HG02678 (cell line): ENCODE results near the gene GAREM2.
"Not testable (repeated sequence)": the region's sequence is repeated elsewhere in the genome, so short reads cannot be mapped to it uniquely, and the experiment has no call there.

Experiments
- ATAC-seq: cut with Tn5 transposase; IDR thresholded peaks from one replicate; pipeline ENCODE4 v1.9.1; 2021; ENCODE audit warnings: mild to moderate bottlenecking, moderate library complexity; ENCODE audit not compliant: unreplicated experiment

GAREM2 gene

DNA sequence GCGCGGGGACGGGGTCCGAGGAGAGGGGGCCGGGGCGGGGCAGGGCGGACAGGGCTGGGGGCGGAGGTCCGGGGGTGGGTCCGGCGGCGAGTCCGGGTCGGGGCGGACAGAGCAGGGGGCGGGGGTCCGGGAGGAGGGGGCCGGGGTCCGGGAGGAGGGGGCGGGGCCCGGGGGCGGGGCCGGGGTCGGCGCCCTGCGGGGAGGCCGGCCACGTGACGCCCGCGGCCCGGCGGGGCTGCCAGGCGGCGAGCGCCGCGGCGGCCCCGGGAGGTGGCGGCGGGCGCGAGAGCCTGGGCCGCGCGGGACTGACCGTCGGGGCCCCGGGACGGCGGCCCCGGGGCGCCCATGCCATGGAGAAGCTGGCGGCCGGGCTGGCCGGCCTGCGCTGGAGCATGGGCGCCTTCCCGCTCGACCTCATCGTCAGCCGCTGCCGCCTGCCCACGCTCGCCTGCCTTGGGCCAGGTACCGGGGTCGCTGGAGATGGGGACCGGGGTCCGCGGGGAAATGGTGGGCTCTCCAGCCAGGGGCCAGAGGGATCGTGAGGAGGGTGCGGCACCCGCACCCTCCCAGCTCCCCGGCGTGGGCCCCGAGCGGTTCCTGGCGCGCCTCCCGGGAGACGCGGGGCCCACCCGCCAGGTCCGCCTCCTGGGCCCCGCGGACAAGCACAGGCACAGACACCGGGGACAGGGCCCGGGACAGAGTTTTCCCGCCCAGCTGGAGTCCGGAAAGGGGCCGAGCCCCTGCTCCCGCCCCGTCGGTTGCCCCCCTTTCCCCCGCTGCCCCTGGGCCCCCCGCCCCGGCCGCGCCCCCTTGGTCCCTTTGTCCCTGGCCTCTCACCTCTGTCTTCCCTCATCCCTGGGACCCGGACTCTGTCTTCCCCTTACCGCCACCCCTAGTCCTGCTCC, at the start of gene GAREM2:
Gene GAREM2 (plus strand): TSS at position 218 of the 905 bp plus-strand sequence. CDS start 133 bp downstream, at position 351.
- no peak for ATAC-seq

DNA sequence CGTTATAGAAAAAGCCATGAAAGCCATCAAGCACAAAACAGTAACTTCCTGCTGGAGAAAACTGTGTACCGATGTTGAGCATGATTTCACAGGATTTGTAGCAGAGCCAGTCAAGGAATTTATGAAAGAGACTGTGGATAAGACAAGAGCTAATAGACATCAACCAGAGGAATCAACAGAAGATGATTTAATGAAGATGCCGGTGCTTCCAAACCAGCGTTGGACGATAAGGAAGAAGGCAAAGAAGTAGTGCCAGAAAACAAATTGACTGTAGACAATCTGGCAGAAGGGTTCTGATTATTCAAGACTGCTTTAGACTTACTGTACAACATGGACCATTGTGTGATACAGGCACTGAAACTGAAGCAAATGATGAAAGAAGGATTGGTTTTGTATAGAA, 49.5 kb upstream of the GAREM2 start:
- no peak for ATAC-seq

DNA sequence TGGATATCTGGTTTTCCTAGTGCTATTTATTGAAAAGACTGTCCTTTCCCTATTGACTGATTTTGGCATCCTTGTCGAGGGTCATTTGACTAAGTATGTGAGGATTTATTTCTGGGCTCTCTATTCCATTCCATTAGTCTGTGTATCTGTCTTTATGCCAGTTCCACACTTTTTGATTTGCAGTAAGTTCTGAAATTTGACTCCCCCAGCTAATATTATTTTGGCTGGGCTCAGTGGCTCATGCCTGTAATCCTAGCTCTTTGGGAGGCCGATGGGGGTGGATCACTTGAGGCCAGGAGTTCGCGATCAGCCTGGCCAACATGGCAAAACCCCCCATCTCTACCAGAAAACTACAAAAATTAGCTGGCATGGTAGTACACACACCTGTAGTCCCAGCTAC, 46.8 kb upstream of the GAREM2 start:
- ATAC-seq = no peak

DNA sequence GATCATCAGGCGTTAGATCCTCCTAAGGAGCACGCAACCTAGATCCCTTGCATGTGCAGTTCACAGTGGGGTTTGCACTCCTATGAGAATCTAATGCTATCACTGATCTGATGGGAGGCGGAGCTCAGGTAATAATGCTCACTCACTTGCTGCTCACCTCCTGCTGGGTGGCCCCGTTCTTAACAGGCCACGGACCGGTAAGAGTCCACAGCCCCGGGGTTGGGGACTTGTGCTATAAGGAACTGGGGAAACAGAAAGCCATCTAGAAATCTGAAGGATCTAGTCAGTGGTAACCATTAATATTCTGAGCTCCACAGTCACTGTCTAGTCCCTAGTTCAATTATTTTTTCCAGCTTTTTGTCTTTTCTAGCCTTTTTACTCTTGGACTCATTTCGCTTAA, 44.7 kb upstream of the GAREM2 start:
- ATAC-seq = no peak

DNA sequence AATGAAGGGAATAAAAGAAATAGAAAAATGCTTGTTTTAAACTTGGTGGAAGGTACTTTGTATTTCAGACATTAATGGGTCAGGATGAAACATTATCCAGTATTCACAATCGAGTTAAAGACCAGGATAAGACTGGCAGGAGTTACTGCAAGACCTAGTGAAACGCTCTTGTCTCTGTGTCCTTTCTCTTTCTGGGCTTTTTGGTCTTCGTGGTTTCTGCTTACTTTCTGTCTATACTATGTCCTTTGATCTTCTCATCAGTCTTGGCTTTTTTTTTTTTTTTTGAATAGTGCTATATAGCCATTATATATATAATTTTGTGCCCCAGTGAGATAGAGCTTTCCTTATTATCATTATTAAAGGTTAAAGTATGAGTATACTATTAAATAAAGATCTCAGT, 42.1 kb upstream of the GAREM2 start:
- no peak for ATAC-seq

DNA sequence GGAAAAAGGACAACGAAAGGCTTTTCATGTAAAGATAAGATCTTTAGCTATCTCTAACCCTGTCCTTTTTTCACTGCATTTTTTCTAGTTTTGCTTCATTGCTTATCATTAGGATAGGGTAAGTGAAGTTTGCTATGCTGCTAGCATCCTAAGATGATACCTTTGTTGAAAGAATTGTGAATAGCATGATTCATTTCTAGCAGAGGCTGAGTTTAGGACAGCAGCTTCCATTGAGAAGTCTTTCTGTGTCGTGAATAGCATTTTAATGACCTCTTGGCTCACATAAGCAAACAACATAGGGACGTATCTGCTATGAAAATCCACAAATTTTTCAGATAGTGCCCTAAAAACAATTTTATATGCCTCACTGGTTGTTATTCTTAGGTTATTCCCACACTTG, 36.4 kb upstream of the GAREM2 start:
- no peak for ATAC-seq

DNA sequence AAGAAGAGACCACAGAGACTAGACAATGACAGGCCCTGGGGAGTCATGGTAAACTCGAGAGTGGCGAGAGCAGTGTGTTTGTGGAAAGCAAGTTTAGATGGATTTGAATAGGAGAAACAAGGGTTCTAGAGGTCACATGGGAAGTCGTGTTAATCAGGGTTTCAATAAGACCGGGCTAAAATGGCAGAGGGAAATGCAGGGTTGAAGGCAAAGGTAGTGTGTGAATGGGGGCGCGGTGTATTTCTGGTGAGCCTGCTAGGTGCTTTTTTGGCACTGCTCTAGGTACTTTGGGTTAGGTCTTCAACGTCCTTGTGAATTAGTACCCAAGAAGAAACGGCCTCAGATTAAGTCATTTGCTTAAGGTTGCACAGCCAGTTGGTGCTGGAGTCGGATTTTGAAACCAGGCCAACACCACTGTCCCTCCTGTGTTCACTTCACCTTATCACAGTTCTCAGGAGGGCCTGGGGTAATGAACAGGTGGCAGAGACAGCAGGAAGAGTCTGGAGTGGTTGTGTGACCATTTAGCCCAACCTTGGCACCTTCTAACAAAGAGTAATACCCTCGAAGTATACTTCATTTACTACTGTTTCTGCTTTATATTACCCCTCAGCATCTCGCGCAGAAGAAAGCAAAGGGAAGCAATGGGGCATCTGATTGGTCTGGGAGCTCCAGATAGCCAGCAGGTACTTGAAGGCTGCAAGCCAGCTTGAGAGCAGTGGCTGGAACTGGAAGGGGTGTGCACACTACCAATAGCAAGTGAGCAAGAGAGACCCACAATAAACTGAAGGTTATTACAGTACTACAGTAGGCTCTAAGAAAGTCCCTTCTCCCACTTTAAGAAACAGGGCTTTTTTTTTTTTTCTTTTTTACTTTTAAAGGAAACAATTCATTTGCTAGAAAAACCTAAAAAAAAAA, 33.4 kb upstream of the GAREM2 start:
- no peak for ATAC-seq

DNA sequence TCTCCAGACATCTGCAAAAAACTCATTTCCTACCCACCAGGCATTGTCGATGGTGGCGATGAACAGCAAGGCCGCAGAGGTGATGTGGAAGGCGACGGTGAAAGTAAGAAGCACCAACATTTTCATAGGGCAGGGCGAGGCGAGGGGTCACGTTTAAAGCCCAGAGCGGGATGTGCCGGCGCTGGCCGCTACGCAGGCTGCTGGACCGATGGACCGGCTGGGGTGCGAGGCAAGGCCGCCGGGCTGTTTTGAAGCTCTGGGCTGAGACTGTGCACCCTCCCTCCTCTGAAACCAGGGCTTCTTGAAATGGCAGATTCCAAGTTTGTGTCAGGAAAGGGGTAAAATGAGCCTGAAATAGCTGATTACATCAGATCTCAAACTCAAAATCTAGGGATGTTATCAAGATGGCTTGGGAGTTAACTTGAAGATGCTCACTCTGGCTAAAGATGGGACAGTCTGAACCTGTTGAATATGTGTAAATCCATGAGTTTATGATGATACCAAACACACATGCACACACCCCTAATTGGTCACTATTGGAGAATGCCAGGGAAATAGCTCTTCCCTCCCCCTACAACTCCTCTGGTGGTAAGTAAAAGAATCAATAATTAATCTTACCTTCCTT, 31.6 kb upstream of the GAREM2 start:
- no peak for ATAC-seq

DNA sequence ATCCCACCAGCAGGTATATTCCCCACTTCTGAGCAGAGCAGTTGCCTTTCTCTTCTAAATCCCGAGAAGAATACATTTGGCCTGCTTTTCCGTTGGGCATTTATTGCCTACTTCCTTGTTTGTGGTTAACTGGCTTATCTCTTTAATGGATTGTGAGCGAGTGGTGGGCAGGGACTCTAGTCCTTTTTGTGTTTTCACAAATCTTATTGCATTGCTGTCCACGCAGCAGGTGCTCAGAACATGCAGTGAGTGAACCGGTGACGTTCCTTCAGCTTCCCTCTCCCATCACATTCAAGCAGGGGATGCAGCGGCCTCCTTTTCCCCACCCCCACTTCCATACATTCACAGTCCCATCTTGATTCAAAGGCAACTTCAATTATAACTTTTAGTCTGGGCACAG, 28.9 kb upstream of the GAREM2 start:
- ATAC-seq = no peak

DNA sequence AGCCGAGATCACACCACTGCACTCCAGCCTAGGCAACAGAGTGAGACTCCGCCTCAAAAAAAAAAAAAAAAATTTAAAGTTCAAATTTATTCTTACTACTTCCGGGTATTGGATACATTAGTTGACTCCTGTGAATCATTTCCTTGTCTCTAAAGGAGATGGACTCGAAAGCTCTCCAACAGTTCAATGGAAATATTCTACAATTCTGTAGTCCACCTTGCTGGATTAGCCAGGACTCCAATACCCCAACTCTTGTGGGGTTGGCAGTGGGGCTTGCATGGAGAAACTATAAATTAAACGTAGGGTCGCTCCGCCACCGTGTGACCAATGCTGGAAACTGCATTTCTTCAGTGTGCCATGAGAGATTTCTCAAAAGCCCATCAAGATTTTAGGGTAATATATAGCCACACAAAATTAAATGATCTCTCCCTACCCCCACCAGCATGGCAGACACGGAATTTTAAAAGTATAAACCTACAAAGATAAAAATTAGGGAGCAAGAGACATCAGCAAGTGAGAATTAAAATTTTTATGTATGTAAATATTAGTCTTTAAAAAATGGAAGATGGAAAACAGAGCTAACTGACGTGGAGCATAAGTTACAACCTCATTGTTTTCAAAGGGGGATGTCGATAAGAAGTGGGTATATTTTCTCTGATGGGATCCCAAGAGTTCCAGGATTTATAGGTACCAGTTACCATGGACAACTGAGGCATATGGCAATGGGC, 27.8 kb upstream of the GAREM2 start:
- no peak for ATAC-seq

DNA sequence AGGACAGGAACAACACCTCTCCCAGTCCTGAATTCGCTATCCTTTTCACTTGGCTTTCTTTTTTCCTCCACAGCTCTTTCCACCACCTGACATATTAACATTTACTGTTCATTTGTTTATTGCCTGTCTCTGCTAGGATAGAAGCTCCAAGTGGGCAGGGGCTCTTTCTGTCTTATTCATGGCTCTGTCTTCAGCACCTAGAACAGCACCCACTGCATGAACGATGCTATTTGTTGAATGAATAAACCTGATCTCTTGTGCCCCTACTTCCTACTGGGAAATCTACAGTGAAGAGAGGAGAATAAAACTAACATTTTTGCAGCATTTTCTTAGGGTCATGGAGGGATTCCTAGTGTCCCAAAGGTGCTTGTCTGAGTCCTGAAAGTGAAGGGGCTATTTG, 24.4 kb upstream of the GAREM2 start:
- ATAC-seq = no peak

DNA sequence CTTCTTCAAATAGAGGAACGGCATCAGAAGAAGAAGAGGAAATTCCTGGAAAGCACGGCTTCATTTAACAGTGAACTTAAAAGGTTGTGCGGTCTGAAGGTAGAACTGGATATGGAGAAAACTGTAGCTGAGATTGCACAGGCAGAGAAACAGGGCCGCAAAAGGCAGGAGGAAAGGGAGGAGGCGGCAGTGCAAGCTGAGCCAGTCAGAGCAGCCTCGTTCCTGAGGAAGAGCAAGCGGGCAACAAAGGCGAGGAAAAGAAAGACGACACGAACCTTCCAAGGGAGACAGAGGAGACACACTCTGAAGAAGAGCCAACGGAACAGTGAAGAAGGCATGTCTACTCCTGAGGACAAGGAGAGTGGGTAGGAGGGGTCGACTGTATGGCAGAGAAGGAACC, 22.6 kb upstream of the GAREM2 start:
- no peak for ATAC-seq

DNA sequence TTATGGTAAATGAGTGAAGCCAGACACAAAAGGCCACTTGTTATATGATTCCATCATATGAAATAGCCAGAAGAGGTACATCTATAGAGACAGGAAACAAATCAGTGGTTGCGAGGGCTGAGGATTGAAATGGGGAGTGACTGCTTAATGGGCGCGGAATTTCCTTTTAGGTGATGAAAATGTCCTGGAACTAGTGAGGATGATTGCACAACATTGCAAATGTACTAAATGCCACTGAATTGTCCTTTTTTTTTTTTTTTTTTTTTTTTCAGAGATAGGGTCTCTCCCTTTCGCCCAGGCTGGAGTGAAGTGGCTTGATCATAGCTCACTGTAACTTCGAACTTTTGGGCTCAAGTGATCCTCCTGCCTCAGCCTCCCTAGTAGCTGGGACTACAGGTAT, 15.3 kb upstream of the GAREM2 start:
- no peak for ATAC-seq

DNA sequence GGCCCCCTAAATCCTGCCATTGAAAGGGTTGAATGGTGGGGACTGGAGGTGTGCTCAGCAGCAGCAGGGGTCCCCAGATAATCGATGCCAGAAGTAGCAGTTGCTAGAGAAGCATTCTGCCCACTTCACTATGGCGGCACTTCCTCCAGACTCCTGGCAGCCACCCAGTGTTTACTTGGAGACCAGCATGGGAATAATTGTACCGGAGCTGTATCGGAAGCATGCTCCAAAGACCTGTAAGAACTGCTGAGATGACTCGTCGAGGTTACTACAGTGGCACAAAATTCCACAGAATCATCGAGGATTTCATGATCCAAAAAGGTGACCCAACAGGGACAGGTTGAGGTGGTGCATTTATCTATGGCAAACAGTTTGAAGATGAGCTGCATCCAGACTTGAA, 11.0 kb upstream of the GAREM2 start:
- ATAC-seq = no peak

DNA sequence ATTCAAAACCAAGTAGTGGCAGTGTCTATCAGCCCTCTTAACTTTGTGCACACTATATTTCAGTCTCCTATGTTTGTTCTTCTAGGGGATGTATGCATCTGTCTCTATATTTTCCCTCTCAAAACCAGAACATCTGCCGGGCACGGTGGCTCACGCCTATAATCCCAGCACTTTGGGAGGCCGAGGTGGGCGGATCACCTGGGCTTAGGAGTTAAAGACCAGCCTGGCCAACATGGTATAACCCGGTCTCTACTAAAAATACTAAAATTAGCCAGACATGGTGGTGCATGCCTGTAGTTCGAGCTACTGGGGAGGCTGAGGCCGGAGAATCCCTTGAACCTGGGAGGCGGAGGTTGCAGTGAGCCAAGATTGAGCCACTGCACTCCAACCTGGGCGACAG, 9.9 kb upstream of the GAREM2 start:
- ATAC-seq = no peak

DNA sequence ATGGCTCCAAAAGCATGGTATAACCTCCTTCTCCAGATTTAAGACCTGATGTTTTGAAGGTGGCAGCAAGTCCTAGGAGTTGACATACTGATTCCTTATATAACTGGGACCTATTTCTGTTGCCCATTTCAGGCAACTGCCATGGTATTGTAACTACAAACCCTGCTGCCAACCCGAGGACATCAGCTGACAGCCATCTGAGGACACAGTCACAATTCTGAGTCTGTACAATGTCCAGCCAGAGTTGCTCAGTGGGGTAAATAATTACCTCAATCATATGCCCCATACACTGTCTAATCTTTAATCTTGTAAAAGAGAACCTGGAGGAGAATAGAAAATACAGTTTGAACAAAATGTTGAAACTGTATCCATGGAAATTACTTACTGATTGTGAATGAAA, 8.7 kb upstream of the GAREM2 start:
- no peak for ATAC-seq

DNA sequence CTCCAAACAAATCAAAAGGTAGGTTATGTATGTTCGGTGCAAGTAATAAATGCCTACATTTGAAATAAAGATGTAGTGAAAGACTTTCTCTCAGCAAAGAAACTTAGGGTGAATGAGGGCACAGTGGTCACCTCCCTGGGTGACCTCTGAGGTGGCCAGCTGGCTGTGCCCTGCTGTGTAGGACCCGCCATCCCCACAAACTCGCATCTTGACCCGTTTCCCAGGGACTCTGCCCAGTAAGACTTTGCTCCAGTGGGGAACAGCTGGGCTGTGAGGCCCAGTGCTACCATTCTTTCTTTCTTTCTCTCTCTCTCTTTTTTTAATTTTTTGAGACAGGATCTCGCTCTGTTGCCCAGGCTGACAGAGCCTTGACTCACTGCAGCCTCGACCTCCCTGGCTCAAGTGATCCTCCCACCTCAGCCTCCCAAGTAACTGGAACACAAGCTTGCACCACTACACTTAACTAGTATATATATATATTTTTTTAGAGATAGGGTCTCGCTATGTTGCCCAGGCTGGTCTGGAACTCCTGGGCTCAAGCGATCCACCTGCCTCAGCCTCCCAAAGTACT, 8.2 kb upstream of the GAREM2 start:
- no peak for ATAC-seq

DNA sequence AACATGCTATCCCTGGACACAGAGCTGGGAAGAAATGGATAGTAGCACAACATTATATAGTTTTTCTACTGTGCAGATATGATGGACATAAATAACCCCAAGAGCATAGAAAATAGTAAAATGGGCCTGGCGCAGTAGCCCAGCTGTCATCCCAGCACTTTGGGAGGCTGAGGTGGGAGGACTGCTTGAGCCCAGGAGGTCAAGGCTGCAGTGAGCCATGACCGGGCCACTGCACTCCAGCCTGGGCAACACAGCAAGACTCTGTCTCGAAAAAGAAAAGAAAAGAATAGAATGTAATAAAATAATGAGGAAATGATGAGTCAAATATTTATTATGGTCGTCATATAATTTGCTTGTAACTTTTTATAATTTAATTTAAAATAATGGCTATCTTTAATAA, 7.5 kb upstream of the GAREM2 start:
- ATAC-seq = no peak

DNA sequence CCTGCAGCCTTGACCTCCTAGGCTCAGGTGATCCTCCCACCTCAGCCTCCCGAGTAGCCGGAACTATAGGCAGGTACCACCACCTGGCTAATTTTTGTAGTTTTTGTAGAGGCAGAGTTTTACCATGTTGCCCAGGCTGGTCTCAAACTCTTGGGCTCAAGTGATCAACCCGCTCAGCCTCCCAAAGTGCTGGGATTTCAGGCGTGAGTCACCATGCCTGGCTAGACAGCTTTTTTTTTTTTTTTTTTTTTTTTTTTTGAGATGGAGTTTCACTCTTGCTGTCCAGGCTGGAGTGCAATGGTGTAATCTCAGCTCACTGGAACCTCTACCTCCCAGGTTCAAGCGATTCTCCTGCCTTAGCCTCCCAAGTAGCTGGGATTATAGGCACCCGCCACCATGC, 6.3 kb upstream of the GAREM2 start:
- ATAC-seq = not testable (repeated sequence)

DNA sequence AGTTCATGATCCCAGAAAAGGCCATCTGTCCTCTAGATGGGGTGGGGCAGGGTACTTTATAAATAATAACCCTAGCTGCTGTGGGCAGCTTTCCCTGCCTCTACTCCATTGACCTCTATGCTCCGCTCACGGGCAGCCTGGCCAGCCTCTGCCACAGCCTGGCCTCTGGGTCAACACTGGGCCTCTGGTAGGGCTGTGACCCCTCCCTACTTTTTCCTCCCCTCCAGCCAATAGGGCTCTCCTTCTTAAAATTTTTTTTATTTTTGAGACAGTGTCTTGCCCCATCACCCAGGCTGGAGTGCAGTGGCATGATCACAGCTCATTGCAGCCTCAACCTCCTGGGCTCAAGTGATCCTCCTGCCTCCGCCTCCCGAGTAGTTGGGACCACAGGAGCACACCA, 4.1 kb upstream of the GAREM2 start:
- ATAC-seq = no peak
